SHP77 (cell line): Measurements from ENCODE around the gene P2RX3.
"Not testable (repeated sequence)": the region's sequence is repeated elsewhere in the genome, so short reads cannot be mapped to it uniquely, and the experiment has no call there.

Source experiments
- DNase-seq, 2 experiments: peaks; one replicate each; lab custom pipeline; 2025; lab: John Stamatoyannopoulos, UW

The P2RX3 gene

DNA sequence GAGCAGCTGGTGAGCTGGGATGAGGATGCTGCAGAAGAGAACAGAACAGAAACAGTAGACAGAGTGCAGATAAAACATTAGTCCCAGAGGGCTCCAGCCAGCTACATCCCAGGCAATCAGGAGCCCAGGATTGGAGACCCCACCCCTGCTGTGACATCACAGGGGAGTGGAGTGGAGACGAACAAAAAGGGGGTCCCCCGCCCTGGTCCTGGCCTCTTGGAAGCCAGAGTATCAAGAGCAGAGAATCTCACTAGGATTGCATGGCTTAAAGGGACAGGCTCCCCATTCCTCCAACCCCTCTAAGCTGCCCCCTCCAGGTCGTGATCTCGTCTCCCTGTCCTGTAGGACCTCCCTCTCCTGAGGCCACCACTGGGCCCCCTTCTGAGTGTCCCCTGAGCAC lies at the start of gene P2RX3:
P2RX3 (plus strand) TSS at position 211 of the 400 bp plus-strand sequence. CDS start 199 bp downstream, outside the sequence.
- DNase-seq: no peak

DNA sequence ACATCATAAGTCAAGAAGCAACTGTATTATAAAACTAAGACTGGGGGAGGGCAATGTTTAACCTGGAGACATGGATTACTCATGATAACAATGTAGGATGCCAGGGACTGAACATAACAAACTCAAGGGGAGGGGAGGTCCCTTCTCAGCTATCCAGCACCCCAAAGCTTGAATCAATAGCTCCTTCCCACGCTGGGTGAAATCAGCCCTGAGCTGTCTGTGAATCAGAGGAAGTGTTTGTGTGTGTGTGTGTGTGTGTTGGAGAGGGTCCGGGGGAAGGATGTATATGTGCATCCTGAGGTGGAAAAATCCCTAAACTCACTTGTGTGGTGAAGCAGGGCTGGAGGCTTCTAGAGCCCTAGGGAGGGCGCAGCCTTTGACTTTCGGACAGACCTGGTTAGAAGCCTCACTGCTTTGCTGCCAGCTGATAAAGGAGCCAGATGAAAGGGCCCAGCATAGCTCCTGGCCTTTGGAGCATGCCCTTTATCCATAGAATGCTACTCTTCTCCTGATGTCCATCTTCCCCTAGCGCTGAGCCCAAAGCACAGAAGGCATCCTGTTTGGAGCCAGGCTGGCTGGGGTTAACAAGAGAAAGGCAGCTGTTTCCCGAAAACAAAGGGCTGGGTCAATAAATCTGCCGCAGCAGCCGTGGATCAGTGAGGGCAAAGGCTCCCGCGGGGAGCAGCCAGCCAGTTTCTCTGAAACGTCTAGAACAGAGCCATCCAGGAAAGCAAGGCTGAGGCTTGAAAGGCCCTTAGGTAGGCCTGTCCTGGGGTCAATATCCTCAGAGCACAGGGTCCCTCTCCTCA lies 49.2 kb upstream of the P2RX3 start:
- DNase-seq: peak; percentile 53 to 56

DNA sequence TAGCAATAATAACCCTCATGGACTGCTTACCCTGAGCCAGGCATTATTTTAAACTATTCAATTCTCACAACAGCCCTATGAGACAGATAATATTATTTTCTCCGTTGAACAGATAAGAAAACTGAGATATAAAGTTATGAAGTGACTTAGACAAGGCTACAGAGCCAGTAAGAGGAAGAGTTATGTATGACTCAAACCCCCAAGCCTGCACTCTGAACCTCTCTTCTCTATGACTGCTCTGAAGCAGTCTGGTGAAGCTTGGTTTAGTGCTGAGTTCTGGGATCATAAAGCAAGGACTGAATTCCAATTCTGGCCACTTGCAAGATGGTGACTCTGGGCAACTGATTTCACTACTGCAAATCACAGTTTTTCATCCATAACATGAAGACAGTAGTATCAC lies 47.9 kb upstream of the P2RX3 start:
- DNase-seq: no peak

DNA sequence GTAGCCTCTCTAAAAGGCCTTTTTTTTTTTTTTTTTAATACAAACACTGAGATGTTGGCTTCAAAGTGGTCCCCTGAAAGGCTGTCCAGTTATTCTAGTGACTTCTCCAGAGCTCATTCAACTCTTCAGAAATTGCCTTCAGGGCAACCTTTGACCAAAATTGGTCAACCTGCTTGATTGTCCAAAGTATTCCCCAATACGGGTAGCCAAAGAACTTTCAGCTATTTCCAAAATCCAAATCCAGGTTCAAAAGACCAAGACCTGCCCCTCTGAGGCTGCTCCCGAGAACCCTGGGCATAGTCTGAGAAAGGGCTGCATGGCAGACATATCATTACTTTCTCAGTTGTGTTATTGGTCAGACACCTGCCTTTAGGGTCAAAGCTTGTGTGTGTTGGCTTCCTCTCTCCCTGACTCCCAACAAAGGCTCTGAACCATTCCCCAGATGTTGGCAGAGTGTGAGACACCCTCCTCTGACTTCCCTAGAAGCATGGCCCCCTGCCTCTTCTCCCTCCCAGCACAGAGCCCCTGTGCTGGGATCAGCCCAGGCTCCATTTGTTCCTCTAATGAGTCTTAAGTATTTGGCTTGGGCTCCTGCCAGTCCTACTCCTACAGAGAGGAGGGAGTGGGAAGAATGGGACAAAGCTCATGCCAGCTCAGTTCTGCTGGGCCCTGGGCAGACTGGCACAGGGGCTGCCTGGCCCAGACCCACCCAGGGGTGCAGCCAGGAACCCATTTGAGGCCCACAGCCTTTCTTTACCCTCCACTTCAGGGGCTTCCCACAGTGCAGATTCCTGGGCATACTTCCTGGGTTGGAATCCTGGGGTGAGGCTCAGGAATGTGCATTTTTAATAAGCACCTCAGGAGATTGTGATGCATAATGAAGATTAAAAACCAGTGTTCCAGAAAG lies 43.7 kb upstream of the P2RX3 start:
- DNase-seq: peak; percentile 21 to 24

- not testable (repeated sequence) for DNase-seq
Measured at GRCh38 chr11:57296205-57296604, 41.9 kb upstream of the P2RX3 start.

- no peak for DNase-seq
Measured at GRCh38 chr11:57297221-57297620, 40.9 kb upstream of the P2RX3 start.

- DNase-seq: no peak
Measured at GRCh38 chr11:57299150-57299737, 38.9 kb upstream of the P2RX3 start.

DNA sequence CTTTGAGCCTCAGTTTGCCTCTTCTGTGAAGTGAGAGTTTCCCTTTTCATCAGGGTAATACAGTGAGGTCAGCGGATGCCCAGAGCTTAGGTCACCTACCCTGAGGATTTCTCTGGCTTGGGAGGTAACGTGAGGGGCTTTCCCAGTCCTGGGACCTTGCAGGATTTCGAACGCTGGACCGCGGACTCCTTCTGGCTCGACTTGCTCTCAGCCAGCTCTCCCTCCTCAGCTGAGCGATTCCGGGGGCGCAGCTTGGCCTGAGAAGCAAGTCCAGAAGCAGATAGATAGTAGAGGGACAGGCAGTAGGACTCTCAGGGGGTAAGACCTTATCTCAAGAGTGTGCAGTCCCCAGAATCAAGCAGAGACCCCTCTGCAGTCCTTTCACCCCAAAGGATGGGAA lies 37.4 kb upstream of the P2RX3 start:
- DNase-seq: no peak

- DNase-seq: no peak
Measured at GRCh38 chr11:57301711-57302423, 36.3 kb upstream of the P2RX3 start.

DNA sequence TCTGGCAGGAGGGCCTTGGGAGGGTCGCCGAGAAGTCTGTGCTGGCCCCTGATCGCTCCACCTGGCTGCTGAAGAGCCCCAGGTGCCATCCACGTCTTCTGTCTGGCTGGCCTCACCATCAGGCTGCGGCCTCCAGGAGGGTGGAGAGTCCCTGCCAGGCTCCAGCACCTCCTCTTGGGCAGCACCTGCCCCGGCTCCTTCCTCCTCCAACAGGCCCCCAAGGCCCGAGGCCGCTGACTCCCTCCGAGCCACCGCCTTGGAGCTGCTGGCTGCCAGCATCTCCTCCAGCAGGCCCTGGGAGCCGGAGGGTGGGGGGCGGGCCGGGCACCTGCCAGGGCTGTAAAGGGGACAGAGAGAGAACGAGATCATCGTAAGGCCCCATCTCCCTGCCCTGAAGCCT lies 35.7 kb upstream of the P2RX3 start:
- DNase-seq: no peak

DNA sequence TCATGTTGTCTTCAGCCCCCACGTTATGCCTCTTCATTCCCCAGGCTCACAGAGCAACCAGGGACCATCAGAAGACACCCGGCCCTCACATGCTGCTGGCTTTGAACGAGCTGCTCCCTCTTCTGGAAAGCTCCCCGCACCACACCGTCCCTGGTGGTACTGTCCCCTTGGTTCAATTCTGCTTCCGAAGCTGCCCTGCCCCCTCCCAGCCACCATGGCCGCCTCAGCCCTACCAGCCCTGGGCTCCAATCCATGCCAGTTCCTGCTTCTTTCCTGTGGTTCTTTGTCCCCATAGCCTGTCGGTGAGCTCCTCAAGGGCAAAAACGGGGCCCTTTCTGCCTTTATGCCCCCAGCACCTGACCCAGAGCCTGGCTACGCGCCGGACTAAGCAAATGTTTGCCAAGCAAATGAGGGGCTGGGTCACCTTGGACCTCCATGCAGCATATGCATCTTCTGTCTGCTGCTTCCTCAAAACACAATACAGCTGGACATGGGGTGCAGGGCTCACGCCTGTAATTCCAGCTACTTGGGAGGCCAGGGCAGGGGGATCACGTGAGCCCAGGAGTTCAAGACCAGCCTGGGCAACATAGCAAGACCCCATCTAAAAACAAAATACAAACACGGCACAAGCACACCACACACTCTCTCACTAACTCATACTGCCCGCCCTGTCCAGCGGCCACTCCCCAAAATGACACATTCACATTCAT lies 34.7 kb upstream of the P2RX3 start:
- DNase-seq: peak; percentile 31 to 45

- peak; percentile 85 to 86 for DNase-seq
Measured at GRCh38 chr11:57303990-57304579, 34.1 kb upstream of the P2RX3 start.

GRCh38 chr11:57305523-57305922 lies 32.6 kb upstream of the P2RX3 start:
- no peak for DNase-seq

DNA sequence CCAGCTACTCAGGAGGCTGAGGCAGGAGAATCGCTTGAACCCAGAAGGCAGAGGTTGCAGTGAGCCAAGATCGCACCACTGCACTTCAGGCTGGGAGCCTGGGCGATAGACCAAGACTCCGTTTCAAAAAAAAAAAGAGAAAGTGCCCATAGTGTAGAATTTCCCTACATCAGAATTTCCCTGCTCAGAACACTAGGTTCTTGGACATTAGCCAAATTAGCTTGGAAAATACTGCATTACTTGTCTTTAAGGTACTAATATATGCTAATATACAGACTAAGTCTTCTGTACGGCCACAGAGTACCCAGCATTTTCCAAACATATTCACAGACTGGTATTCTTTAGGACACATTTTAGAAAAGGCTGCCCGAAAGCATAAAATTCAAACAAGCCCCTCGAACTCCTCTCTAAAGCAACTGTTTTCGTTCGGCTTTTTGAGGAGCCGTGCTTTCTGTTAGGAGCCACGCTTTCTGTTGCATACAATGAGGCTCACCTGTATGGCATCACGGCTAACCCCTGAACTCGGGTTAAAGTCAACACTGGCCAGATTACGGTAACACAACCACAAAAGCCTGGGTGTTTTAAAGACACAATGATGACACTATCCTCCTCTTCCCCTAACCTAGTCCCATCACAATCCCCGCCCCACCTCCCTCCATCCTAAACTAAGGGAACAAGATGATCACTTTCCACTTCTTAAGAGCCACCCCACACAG lies 31.8 kb upstream of the P2RX3 start:
- no peak for DNase-seq

DNA sequence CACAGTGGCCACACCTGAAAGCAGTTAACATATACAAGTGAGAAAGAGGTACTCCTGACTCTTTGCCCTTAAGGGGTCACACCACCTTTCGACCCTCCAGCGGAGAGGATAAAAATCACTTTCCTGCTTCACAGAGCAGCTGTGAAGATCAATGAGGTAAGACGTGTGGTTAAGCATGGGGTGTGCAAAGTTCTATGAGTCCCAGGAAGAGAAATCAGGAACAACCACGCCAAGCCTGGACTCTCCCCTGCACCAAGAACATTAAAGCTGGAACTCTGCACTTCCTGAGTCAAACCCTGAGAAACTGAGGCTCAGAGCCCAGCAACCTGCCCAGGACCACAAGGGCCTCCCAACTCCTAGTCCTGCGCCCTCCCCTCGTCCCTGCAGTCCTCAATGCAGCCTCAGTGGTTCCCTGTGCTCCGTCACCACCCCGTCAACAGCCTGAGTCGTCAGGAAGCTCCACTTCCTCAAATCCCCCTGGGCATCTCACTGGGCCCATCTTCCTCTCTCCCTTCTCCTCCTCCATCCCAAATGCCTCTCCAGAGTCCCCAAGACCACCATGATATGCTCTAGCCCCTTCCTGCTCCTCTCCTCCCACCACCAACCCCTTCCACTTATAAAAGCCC lies 31.1 kb upstream of the P2RX3 start:
- no peak for DNase-seq

DNA sequence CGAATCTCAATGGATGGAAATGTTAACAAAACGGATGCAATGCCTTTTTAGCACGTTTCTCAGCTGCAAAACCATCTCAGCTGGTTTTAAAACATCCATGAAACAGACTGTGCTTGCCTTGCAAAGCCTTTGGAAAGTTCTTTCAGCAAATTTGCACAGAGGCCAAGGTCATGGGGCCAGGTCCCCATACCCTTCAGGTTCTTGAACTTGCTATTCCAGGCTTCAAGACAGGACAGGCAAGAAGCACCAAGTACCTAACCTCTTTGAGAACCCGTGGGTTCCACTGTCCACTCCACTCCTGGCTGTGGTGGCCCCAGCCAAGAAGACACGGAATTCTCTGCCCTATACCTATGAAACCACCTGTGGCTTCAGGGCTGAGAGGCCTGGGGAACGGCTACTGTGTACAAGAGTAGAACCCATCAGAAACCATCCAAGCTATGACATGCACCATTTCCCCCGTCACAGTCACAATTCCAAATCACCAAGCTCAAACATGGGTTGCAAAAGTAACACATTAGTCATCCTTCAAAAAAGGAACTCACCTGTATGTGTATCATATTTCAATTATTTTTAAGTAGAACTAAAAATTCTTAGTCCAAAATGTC lies 30.4 kb upstream of the P2RX3 start:
- DNase-seq: no peak

DNA sequence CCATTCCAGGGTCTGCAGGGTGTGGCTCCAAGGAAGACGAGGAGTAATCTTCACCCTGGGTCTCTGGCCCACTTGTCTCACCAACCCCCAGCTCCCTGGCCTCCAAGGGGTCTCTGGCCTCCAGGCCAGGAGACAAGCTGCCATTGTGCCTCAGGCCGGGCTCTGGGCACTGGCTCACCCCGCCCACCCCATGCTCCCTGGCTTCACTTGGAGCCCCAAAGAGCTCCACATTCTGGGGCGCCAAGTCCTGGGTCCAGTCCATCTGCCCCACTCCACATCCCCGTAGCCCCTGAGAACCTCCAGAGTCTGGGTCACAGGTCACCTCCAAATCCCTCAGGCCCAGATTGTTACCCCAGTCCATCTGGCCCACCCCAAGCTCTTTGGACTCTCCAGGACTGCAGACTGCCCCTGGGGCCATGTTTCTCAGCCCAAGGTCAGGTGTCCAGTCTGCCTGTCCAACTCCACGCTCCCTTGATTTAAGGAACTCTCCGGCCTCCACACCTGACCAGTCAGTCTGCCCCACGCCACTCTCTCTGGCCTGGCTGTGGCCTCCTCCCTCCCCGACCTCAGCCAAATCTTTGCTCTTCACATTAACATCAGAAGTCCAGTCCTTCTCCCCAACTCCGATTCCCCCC lies 29.6 kb upstream of the P2RX3 start:
- no peak for DNase-seq

DNA sequence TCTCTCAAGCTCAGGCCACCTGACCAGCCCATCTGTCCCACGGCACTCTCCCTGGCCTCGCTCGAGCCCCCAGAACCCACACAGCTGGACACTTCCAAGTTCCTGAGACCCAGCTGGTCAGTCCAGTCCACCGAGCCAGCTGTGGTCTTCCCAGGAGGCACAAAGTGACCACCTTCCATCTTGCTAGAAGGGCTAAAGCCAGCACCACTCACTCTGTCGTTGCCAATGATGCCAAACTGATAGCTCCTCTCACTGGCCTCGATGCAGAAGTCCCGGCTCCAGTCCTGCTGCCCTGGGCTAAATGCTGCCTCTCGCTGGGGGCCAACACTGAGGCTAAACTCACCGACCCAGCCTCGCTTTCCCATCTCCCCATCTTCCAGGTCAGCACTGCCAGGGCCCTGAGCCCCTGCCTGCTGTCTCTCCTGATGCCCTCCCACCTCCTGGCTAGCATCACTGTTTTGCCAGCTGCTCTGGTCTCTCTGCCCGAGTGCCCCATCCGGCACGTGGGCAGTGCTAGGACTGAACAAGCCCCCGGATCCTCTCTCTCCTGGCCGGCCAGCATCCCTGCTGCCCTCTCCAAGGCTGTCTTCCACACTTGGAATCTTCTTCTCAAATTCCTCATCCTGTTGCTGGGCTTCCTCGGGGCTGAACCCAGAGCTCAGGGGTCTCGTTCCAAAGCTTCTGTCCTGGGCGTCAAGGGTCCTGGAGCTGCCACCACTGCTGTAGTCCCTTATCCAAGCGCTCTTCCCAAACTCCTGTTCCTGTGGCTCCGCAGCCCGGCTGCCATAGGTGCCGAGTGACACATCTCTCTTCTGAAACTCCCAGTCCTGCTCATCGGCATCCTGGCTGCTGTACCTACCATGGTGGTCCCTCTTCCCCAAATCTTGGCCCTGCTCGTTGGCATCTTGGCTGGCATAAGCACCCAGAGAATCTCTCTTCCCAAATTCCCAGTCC lies 28.8 kb upstream of the P2RX3 start:
- no peak for DNase-seq
